GM19043 (cell line): ENCODE results near the gene METTL25.
A peak's percentile ranks its signal among the peaks of the same experiment; 100 is the strongest.
"Not testable (repeated sequence)": the region's sequence is repeated elsewhere in the genome, so short reads cannot be mapped to it uniquely, and the experiment has no call there.

Source experiments
- ATAC-seq: cut with Tn5 transposase; IDR thresholded peaks from one replicate; pipeline ENCODE4 v1.9.1; 2021; ENCODE audit warnings: low read depth; ENCODE audit not compliant: unreplicated experiment

The METTL25 gene

DNA sequence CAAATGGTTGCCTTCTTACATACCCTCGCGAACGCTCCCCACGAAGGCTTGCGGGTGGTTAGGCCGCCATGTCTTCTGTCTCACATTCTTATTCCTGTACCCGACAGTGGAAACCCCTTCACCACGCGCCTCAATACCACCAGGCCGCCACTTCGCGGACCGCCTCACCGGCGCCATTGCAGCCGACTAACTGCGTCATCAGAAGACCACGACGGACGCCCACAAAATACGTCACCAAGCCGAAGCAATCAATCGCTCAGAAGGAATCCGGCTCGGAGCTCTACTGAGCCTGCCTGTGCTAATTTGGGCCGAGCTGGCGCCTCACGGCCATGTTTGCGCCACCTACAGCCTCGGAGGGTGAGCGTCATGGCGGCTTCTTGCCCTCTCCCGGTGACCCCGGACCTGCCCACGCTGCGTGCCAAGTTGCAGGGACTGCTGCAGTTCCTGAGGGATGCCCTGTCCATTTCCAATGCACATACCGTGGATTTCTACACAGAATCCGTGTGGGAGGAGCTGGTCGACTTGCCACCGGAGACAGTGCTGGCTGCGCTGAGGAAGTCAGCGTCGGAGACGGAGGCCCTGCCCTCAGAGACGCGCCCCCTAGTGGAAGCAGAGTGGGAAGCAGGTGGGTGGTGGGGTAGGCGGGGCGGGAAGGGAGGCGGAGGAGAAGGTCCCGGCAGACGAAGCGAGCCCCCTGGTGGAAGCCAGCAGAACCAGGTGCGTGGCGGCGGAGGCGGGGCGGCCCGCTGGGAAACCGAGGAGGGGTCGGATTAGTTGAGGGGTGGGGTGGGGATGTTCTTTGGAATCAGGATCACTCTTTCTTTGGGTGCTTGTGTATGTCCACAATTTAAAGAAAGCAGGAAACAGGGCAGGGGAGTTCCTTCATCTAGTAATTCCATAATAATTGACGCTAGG lies at the start of gene METTL25, which contains the start of gene CCDC59:
Gene METTL25 (plus strand): TSS at position 330 of the 915 bp plus-strand sequence. CDS start 37 bp downstream, at position 367.
Gene CCDC59 (minus strand): TSS at position 188 of the 915 bp plus-strand sequence. CDS start 11 bp downstream, at position 177.
- ATAC-seq = peak; percentile 88

DNA sequence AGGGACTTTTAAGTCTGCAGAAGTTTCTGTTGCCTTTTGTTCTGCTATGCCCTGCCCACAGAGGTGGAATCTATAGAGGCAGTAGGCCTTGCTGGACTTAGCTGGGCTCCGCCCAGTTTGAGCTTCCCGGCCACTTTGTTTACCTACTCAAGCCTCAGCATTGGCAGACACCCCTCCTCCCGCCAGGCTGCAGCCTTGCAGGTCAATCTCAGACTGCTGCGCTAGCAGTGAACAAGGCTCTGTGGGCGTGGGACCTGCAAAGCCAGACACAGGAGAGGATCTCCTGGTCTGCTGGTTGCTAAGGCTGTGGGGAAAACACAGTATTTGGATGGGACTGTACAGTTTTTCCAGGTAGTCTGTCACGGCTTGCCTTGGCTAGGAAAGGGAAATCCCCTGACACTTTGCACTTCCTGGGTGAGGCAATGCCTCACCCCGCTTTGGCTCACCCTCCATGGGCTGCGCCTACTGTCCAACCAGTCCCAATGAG lies 43.9 kb upstream of the METTL25 start:
- ATAC-seq = no peak

- no peak for ATAC-seq
Observed at GRCh38 chr12:82319276-82319675, 39.1 kb upstream of the METTL25 start.

- ATAC-seq = no peak
Observed at GRCh38 chr12:82325540-82326336, 32.6 kb upstream of the METTL25 start.

GRCh38 chr12:82326905-82327503 lies 31.3 kb upstream of the METTL25 start:
- no peak for ATAC-seq

DNA sequence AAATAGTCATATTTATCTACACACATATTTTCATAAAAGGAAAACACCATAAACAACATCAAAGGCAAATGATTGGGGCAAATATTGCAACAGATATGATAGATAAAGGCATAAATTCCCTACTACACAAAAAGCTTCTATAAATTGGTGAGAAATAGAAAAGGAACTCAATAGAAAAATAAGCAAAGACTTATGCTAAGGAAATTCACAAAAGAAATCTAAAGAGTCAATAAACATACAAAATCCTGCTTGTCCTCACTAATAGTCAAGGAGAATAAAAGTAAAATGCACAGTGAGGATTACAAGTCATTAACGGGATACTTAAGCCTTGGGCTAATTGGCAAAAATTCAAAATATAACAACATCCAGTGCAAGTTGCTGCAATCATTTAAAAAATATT lies 30.5 kb upstream of the METTL25 start:
- no peak for ATAC-seq

DNA sequence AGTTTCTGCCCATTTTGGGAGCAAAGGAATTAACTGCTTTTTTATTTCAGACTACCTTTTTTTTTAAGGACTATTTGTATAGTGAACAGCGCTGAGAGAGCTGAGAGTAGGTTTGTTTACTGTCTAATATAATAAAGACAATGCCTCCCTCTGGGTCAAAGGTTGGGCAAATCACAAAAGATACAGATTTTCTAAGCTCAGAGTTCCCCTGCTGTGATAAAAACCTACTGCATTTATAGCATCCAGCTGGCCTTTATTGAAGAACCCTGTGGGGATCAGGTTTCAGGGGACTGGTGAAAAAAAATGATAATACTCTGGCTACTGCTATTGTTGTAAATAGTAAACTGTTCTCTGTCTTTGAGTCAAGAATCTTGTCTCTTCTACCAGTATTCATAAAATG lies 28.8 kb upstream of the METTL25 start:
- no peak for ATAC-seq

DNA sequence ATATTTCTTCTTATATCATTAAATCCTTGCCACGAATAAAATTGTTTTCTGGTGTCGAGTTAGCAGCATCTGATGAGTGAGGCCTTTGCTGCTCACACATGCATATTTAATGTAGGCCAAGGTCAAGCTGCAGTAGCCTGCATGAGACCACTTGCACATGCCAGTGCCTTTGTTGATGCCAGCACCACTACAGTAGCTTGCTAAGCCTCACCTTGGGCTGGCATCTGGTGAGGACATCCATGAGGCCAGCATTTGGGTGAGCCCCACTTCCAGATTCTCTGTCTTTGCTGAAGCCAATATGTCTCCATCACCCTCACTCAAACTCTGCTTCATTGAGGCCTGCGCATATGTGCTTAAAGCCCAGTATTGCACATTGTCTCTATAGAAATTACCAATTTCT lies 8.2 kb upstream of the METTL25 start:
- ATAC-seq = no peak

- no peak for ATAC-seq
Observed at GRCh38 chr12:82351390-82351789, 6.9 kb upstream of the METTL25 start.

- ATAC-seq = no peak
Observed at GRCh38 chr12:82357340-82357739, 989 bp upstream of the METTL25 start.

- ATAC-seq = no peak
Observed at GRCh38 chr12:82357845-82358199, 507 bp upstream of the METTL25 start.

DNA sequence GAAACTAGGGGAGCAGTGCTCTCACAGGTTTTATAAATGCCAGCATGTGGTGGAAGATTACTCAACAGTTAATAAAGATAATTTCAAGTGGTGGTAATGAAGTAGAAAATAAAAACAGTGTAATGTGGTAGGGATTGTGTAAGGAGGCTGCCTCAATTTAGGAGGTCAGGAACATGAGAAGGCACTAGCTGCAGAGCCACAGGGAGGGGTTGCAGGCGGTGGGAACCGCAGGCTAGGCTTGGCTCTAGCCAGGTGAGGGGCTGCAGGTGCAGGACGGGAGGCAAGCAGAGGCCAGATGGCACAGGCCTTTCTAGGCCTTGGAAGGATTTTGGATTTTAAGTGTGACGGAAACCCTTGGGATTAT lies 768 bp downstream of the METTL25 start:
- peak; percentile 11 for ATAC-seq

DNA sequence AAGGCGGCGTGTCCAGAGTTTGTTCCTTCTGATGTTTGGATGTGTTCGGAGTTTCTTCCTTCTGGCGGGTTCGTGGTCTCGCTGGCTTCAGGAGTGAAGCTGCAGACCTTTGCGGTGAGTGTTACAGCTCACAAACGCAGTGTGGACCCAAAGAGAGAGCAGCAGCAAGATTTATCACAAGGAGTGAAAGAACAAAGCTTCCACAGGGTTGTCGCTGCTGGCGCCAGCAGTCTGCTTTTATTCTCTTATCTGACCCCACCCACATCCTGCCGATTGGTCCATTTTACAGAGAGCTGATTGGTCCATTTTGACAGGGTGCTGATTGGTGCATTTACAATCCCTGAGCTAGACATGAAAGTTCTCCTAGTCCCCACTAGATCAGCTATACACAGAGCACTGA lies 2.5 kb downstream of the METTL25 start:
- ATAC-seq = not testable (repeated sequence)

DNA sequence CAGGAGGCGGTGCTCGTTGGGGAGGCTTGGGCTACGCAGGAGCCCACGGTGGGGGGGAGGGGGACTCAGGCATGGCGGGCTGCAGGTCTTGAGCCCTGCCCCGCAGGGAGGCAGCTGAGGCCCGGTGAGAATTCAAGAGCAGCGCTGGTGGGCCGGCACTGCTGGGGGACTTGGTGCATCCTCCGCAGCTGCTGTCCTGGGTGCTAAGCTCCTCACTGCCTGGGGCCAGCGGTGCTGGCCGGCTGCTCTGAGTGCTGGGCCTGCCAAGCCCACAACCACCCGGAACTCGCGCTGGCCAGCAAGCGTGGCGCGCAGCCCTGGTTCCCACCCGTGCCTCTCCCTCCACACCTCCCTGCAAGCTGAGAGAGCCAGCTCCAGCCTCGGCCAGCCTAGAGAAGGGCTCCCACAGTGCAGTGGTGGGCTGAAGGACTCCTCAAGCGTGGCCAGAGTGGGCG lies 3.2 kb downstream of the METTL25 start:
- ATAC-seq = no peak

- no peak for ATAC-seq
Observed at GRCh38 chr12:82363990-82364389, 5.7 kb downstream of the METTL25 start.

DNA sequence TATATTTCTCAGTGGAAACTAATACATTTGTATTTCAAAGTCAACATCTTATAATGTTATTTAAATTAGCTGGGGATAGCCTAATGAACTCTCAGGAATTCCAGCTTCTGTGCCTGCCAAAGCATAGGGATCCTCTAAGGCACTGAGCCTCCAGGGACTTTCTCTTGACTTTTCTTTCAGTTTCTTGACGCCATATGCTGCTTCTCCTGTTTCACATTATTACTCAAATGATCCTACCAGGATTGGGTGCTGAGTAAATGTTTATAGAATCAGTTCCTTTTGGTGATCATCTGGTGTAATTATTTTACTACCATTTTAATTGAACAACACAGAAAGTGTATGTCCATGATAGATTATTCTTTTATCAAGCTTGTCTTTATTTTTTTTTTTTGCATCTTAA lies 7.9 kb downstream of the METTL25 start:
- peak; percentile 51 for ATAC-seq

DNA sequence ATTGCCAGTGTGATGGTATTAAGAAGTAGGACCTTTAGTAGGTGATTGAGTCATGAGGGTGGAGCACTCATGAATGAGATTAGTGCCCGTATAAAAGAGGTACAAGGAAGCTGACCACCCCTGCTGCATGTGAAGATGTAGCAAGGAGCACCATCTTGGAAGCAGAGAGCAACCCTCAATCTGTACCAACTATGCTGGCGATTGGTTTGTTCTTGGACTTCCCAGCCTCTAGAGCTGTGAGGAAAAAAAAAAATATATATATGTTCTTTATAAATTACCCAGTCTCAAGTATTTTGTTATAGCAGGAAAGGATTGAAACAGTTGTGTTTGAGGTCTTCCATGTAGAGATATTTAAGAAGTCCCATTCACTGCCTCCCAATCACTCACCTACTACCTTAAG lies 16.9 kb downstream of the METTL25 start:
- no peak for ATAC-seq

- no peak for ATAC-seq
Observed at GRCh38 chr12:82378997-82379396, 20.7 kb downstream of the METTL25 start.

GRCh38 chr12:82383930-82384552 lies 25.7 kb downstream of the METTL25 start:
- ATAC-seq = no peak

DNA sequence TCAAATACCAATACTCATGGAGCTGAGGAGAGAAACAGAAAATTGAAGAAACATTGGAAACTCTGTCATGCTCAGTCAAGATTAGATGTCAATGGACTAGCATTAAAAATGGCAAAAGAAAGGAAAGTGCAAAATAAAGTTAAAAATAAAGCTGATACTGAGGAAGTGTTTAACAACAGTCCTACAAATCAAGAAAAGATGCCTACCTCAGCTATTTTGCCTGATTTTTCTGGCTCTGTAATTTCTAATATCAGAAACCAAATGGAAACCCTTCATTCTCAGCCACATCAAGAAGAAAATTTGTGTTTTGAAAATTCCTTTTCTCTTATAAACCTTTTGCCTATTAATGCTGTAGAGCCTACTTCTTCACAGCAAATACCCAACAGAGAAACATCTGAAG lies 40.5 kb downstream of the METTL25 start:
- ATAC-seq = no peak
